ES-I3 (cell line): Measurements from ENCODE around the gene TMBIM1.
A peak's percentile ranks its signal among the peaks of the same experiment; 100 is the strongest.
"Not testable (repeated sequence)": the region's sequence is repeated elsewhere in the genome, so short reads cannot be mapped to it uniquely, and the experiment has no call there.

Experiments
- H3K36me3 ChIP-seq: 2 replicates; pipeline ENCODE4 v1.6.1; 2013; ENCODE audit warnings: mild to moderate bottlenecking, low read length, control low read depth, moderate library complexity; ENCODE audit not compliant: insufficient read depth
- H3K4me1 ChIP-seq: 2 replicates; pipeline ENCODE4 v1.6.1; 2013; ENCODE audit warnings: mild to moderate bottlenecking, control low read depth, low read length; ENCODE audit not compliant: insufficient read depth
- H3K9ac ChIP-seq: 2 replicates; pipeline ENCODE4 v1.6.1; 2013; ENCODE audit warnings: low read depth, mild to moderate bottlenecking, low read length, moderate library complexity
- H3K9me3 ChIP-seq: 2 replicates; pipeline ENCODE4 v1.6.1; 2013; ENCODE audit warnings: mild to moderate bottlenecking, low read length, moderate library complexity; ENCODE audit not compliant: control insufficient read depth, insufficient read depth

TMBIM1 gene

GRCh38 chr2:218325566-218326160 lies 33.4 kb upstream of the TMBIM1 start:
- no peak overlapping the region for H3K9ac ChIP-seq
- peaks cover 29% of the 10 kb centered on the region for H3K4me1 ChIP-seq
- H3K9me3 ChIP-seq, result no peaks in the 10 kb centered on the region
- no peaks in the 10 kb centered on the region for H3K36me3 ChIP-seq

- no peaks in the 10 kb centered on the region for H3K9me3 ChIP-seq
- H3K36me3 ChIP-seq, result no peaks in the 10 kb centered on the region
- peaks cover 29% of the 10 kb centered on the region for H3K4me1 ChIP-seq
- H3K9ac ChIP-seq, result peak overlapping the region; percentile 65
These were observed 31.5 kb upstream of the TMBIM1 start for GRCh38 chr2:218323526-218324472.

- Histone ChIP-seq H3K4me1 (peaks cover 29% of the 10 kb centered on the region), H3K36me3 (no peaks in the 10 kb centered on the region), H3K9me3 (no peaks in the 10 kb centered on the region), H3K9ac (peak overlapping the region; percentile 65; the same call in 1 of the 2 replicates)
These were observed 30.6 kb upstream of the TMBIM1 start for GRCh38 chr2:218322768-218323525.

- H3K36me3 ChIP-seq, result no peaks in the 10 kb centered on the region
- no peaks in the 10 kb centered on the region for H3K9me3 ChIP-seq
- no peak overlapping the region for H3K9ac ChIP-seq
- peaks cover 23% of the 10 kb centered on the region for H3K4me1 ChIP-seq
These were observed 28.5 kb upstream of the TMBIM1 start for GRCh38 chr2:218320704-218321336.

GRCh38 chr2:218319813-218320365 lies 27.6 kb upstream of the TMBIM1 start:
- peaks cover 18% of the 10 kb centered on the region for H3K4me1 ChIP-seq
- no peaks in the 10 kb centered on the region for H3K9me3 ChIP-seq
- no peaks in the 10 kb centered on the region for H3K36me3 ChIP-seq
- H3K9ac ChIP-seq, result no peak overlapping the region

GRCh38 chr2:218318241-218318640 lies 25.9 kb upstream of the TMBIM1 start:
- H3K36me3 ChIP-seq, result no peaks in the 10 kb centered on the region
- no peaks in the 10 kb centered on the region for H3K9me3 ChIP-seq
- H3K4me1 ChIP-seq, result peaks cover 12% of the 10 kb centered on the region
- H3K9ac ChIP-seq, result no peak overlapping the region

- no peak overlapping the region for H3K9ac ChIP-seq
- H3K9me3 ChIP-seq, result no peaks in the 10 kb centered on the region
- H3K36me3 ChIP-seq, result no peaks in the 10 kb centered on the region
- peaks cover 12% of the 10 kb centered on the region for H3K4me1 ChIP-seq
These were observed 25.5 kb upstream of the TMBIM1 start for GRCh38 chr2:218317835-218318234.

GRCh38 chr2:218317303-218317630 lies 25.0 kb upstream of the TMBIM1 start:
- peaks cover 11% of the 10 kb centered on the region for H3K4me1 ChIP-seq
- H3K9ac ChIP-seq, result no peak overlapping the region
- H3K36me3 ChIP-seq, result no peaks in the 10 kb centered on the region
- no peaks in the 10 kb centered on the region for H3K9me3 ChIP-seq

GRCh38 chr2:218315397-218315796 lies 23.1 kb upstream of the TMBIM1 start:
- Histone ChIP-seq H3K9ac (no peak overlapping the region), H3K9me3 (no peaks in the 10 kb centered on the region), H3K4me1 (peaks cover 11% of the 10 kb centered on the region), H3K36me3 (no peaks in the 10 kb centered on the region)

- peaks cover 11% of the 10 kb centered on the region for H3K4me1 ChIP-seq
- not testable (repeated sequence) for H3K36me3 ChIP-seq, H3K9me3 ChIP-seq
These were observed 22.5 kb upstream of the TMBIM1 start for GRCh38 chr2:218314764-218315163.

GRCh38 chr2:218313356-218313755 lies 21.1 kb upstream of the TMBIM1 start:
- Histone ChIP-seq H3K9ac (no peak overlapping the region), H3K9me3 (no peaks in the 10 kb centered on the region), H3K4me1 (peaks cover 11% of the 10 kb centered on the region), H3K36me3 (no peaks in the 10 kb centered on the region)

More at GRCh38 chr2:218314764-218315163, 22.5 kb upstream of the TMBIM1 start:
- not testable (repeated sequence) for H3K9ac ChIP-seq

GRCh38 chr2:218312267-218312756 lies 20.0 kb upstream of the TMBIM1 start:
- Histone ChIP-seq H3K4me1 (peaks cover 11% of the 10 kb centered on the region), H3K36me3 (no peaks in the 10 kb centered on the region), H3K9ac (no peak overlapping the region), H3K9me3 (no peaks in the 10 kb centered on the region)

GRCh38 chr2:218311541-218312266 lies 19.4 kb upstream of the TMBIM1 start:
- H3K36me3 ChIP-seq, H3K4me1 ChIP-seq, H3K9me3 ChIP-seq, H3K9ac ChIP-seq: not testable (repeated sequence)
